GM19372 (cell line): ENCODE data around the gene GAD1.

Experiments
- ATAC-seq: cut with Tn5 transposase; IDR thresholded peaks from one replicate; pipeline ENCODE4 v1.9.1; 2021; ENCODE audit warnings: mild to moderate bottlenecking, low read depth, moderate library complexity; ENCODE audit not compliant: unreplicated experiment

Gene GAD1

DNA sequence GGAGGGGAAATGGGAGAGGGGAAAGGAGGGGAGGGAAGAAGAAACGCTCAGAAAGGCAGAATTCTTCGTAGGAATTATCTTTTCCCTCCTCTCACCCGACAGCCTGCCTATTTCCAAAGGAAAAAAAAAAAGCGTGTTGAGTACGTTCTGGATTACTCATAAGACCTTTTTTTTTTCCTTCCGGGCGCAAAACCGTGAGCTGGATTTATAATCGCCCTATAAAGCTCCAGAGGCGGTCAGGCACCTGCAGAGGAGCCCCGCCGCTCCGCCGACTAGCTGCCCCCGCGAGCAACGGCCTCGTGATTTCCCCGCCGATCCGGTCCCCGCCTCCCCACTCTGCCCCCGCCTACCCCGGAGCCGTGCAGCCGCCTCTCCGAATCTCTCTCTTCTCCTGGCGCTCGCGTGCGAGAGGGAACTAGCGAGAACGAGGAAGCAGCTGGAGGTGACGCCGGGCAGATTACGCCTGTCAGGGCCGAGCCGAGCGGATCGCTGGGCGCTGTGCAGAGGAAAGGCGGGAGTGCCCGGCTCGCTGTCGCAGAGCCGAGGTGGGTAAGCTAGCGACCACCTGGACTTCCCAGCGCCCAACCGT lies at the start of gene GAD1:
TSS of gene GAD1 (plus strand) at position 384 of the 589 bp plus-strand sequence. CDS start 1,705 bp downstream, outside the sequence.
- ATAC-seq = no peak

DNA sequence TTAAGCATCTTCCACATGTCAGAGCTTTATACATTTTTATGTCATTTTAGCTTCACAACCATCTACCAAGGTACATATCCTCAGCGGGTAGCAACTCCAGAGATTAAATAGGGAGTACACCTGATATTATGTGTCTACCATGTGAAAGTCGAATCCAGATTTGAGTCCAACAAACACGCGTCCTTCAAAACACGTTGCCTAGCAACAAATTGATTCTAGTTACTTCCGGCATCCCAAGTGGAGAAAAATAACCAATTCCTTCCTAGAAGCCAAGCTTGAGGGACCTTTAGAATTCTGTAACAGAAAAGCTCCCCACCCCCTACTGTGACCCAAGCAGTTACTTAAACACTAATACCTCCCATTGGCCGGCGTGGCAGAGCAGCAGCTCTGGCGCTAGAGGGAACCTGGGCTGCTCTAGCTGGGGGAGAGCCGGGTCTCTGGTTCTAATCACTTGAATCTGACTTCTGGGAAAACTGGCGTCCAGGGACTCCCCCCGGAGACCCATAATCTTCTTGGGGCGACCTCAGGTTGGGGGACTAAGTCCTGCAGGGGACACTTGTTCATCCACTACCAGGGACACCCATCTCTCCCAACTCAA lies 46.6 kb upstream of the GAD1 start, which contains the start of gene ERICH2:
TSS of gene ERICH2 (plus strand) at position 371 of the 598 bp plus-strand sequence. CDS start 304 bp downstream, outside the sequence.
- peak; percentile 56 for ATAC-seq

GRCh38 chr2:170770606-170771420 lies 45.9 kb upstream of the GAD1 start:
- peak; percentile 82 for ATAC-seq

GRCh38 chr2:170771421-170771937 lies 45.2 kb upstream of the GAD1 start:
- no peak for ATAC-seq

DNA sequence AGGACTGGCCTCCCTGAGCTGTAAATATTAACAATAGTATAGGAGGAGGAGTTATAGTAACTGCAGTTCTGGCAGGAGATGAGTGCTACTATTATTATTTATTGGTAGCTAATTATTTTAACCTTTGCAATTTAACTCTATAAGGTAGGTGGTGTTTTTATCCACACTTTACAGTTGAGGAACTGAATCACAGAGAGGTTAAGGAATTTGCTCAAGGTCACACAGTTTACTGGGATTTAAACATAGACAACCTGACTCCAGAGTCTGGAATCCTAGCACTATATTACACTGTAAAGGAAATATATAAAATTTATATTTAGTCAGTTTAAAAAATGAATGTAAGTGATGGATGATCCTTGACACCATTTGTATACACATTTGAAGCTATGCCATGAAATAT lies 44.4 kb upstream of the GAD1 start:
- ATAC-seq = no peak

GRCh38 chr2:170774074-170774473 lies 42.6 kb upstream of the GAD1 start:
- no peak for ATAC-seq

- no peak for ATAC-seq
Observed at GRCh38 chr2:170778900-170779299, 37.8 kb upstream of the GAD1 start.

- ATAC-seq = no peak
Observed at GRCh38 chr2:170779304-170779703, 37.4 kb upstream of the GAD1 start.

DNA sequence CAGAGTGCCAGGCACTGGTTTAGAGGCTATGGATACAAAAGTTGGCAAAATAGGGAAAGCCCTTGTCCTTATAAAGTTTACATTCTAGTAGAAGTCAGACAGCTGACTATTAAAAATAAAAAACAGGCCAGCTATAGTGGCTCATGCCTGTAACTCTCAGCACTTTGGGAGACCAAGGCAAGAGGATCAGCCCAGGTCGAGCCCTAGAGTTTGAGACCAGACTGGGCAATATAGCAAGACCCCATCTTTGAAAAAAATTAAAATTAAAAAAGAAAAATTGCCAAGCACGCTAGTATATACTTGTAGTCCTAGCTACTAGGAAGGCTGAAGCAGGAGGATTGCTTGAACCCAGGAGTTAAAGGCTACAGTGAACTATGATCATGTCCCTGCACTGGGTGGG lies 34.0 kb upstream of the GAD1 start:
- ATAC-seq = no peak

GRCh38 chr2:170783549-170783948 lies 33.1 kb upstream of the GAD1 start:
- ATAC-seq = no peak

- ATAC-seq = no peak
Observed at GRCh38 chr2:170798996-170799395, 17.7 kb upstream of the GAD1 start.

DNA sequence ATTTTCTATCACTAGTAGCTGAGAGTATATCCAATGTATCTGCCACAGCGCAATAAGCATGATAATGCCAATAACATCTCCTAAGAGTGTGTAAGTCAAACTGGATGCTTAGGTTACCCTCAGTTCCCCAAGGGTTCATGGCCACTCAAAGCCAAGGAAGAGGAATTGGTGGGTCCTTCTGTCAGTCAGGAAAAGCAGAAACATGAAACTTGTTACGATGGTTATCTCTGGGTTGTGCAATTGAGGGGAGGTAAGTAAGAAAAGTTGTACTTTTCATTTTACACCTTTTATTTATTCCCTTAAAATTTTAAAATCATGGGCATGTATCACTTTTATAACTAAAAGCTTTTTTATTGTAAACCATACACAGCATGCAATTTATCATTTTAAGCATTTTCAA lies 10.1 kb upstream of the GAD1 start:
- ATAC-seq = no peak

- no peak for ATAC-seq
Observed at GRCh38 chr2:170812710-170813600, 3.7 kb upstream of the GAD1 start.

GRCh38 chr2:170813611-170814532 lies 2.8 kb upstream of the GAD1 start:
- no peak for ATAC-seq

DNA sequence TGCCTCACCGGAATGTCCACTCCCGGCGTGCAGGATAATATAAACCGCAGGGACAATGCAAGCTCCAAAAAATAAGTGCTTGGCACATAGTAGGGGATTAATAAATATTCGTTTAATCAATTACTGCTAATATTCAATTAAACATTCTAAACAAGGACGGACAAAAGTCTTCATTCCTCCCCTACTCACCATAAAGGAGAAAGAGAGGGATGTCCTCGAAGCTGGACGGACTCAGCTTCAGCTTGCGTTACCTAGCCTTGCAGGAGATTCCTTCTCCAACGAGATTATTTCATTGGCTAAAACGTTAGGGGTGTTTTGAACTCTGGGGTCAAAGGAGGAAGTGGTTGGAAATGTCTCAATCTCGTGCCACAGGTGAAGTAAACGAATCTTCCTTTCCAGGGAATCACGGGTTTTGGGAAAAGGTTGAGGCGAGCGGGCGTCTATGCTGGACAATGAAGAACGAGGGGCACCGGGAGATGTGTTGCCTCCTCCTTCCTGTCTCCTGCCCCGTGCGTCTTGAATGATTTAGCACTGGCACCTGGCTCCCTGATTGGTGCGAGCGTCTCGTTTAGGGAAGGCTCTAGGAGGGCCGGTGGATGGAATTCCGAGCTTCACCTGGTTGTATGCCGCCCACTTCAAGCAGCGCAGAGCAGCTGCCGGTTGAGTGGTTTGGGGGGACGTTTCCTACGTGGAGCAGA lies 2.0 kb upstream of the GAD1 start:
- ATAC-seq = no peak

GRCh38 chr2:170815311-170815710 lies 1.4 kb upstream of the GAD1 start:
- no peak for ATAC-seq

DNA sequence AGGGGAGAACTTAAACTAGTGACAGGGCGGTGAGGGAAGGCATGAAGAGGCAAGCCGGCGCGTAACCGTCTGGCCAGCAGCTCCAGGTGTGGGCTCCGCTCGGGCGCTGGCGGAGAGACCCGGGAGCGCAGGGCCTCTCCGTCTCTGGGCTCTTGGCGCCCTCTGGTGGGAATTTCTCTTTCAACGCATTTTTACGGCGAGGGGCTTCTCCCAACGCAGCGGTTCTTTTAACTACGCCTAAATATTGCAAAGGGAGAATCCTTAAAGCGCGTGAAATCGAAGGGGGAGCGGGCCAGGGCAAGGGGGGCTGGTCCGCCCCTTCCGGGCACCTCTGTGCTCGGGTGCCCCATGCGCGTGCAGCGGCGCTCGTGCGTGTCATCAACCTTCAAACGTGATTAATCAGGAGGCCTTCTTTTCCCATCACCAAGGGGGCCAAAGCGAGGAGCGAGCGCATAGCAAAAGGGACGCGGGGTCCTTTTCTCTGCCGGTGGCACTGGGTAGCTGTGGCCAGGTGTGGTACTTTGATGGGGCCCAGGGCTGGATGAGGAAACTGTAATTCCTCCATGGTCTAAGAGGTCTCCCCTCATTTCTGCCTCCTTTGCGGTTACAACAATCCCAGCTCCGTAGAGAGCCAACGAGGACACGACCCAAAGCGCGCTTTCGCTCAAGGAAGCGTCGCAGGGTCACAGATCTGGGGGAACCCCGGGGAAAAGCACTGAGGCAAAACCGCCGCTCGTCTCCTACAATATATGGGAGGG lies 762 bp upstream of the GAD1 start:
- no peak for ATAC-seq
